Lower leg skin (tissue), 4 donors: ENCODE results near the gene TSPYL2. TPM values are rescaled to one million over a fixed set of nuclear protein-coding genes. Genes with fewer than 3 reads are reported as not detected.

ENCODE experiments used
- DNase-seq, 2 donors: peaks; one replicate each; pipeline ENCODE4 v3.0.0-alpha.2; 2019; ENCODE audit warnings: low spot score in 2 of 2
- H3K4me3 ChIP-seq: fragments of 200-600 bp; sonication (generic); 2 replicates; pipeline ENCODE4 v1.5.1; 2017; ENCODE audit warnings: mild to moderate bottlenecking, low read depth; ENCODE audit not compliant: poor library complexity, severe bottlenecking
- CTCF ChIP-seq, 3 donors: fragments of 450-650 bp; IDR thresholded peaks; one replicate each; pipeline ENCODE4 v1.5.1; 2016; ENCODE audit warnings: antibody characterized with exemption in 3 of 3, mild to moderate bottlenecking in 3 of 3, moderate library complexity in 2 of 3
- POLR2A ChIP-seq, 2 donors: fragments of 450-650 bp; IDR thresholded peaks; one replicate each; pipeline ENCODE4 v1.6.1; 2016 to 2017; ENCODE audit warnings: antibody characterized with exemption in 2 of 2, mild to moderate bottlenecking in 1 of 2, moderate library complexity in 1 of 2
- WGBS, 2 donors: methylation state at CpG; one replicate each; pipeline ENCODE4 v1.1.5; 2018; 5-methylcytosine and 5-hydroxymethylcytosine counted together
- intact Hi-C: fragments of 100-400 bp; cut with DNase I; formaldehyde crosslinking; loops from one replicate; pipeline ENCODE4 v1.15.0; 2023; ENCODE audit warnings: low total_unique reads
- total RNA-seq, 4 donors: library from RNA; depleted of rRNA; stranded (reverse); fragments of >200 nt; gene quantifications; one replicate each; pipeline ENCODE4 v1.1.0, GENCODE V29; 2016

TSPYL2 gene
- total RNA-seq, 4 donors from 2014 or later: 23.4 to 52.1 (median 36.5) TPM

- intact Hi-C loops: no loop called here
- TF ChIP-seq POLR2A (IDR thresholded peaks at IDR 0.05) (no peak), CTCF (IDR thresholded peaks at IDR 0.05) (no peak)
- 62 to 72% methylated on average over 3 of the region's 3 CpGs for WGBS, 2 donors
- no peak for DNase-seq
- no peak overlapping the region for H3K4me3 ChIP-seq
Observed at GRCh38 chrX:53087388-53087831, 5.2 kb downstream of the TSPYL2 start.

- DNase-seq: peak; percentile 69 to 95
- TF ChIP-seq CTCF (IDR thresholded peaks at IDR 0.05) (no peak), POLR2A (IDR thresholded peaks at IDR 0.05) (no peak)
- WGBS, 2 donors: 22 to 45% methylated on average over 39 to 51 of the region's 51 CpGs
- H3K4me3 ChIP-seq: no peak overlapping the region
- intact Hi-C loops: no loop called here
Observed at GRCh38 chrX:53088136-53088974, 6.2 kb downstream of the TSPYL2 start.

GRCh38 chrX:53089224-53089842, 7.2 kb downstream of the TSPYL2 start:
- intact Hi-C loops: no loop called here
- WGBS, 2 donors: 10 to 20% methylated on average over 11 of the region's 11 CpGs
- H3K4me3 ChIP-seq: no peak overlapping the region
- DNase-seq: no peak
- TF ChIP-seq POLR2A (IDR thresholded peaks at IDR 0.05) (no peak), CTCF (IDR thresholded peaks at IDR 0.05) (no peak)

- DNase-seq: peak in 1 of 2 donors; percentile 34
- 29 to 33% methylated on average over 2 of the region's 2 CpGs for WGBS, 2 donors
- no peak overlapping the region for H3K4me3 ChIP-seq
- TF ChIP-seq POLR2A (IDR thresholded peaks at IDR 0.05) (no peak), CTCF (IDR thresholded peaks at IDR 0.05) (no peak)
- intact Hi-C loops: no loop called here
Observed at GRCh38 chrX:53089925-53090324, 7.8 kb downstream of the TSPYL2 start.

GRCh38 chrX:53091354-53091753, 9.2 kb downstream of the TSPYL2 start:
- TF ChIP-seq POLR2A (IDR thresholded peaks at IDR 0.05) (no peak), CTCF (IDR thresholded peaks at IDR 0.05) (no peak)
- DNase-seq: peak in 1 of 2 donors; percentile 37
- 92 to 100% methylated on average over 2 of the region's 2 CpGs for WGBS, 2 donors
- H3K4me3 ChIP-seq: no peak overlapping the region
- intact Hi-C loops: no loop called here
